ENCODE data around the gene ATP8B3. TPM values are rescaled to one million over a fixed set of nuclear protein-coding genes. Genes with fewer than 3 reads are reported as not detected.
A peak's percentile ranks its signal among the peaks of the same experiment; 100 is the strongest.

Gene ATP8B3
- total and polyA plus RNA-seq, 8 donors, result 0.89 to 2.5 (median 1.5) TPM

- DNase-seq (peak in 1 of 4 donors; percentile 72), ATAC-seq (no peak)
- Histone ChIP-seq H3K27ac (no peak overlapping the region), H3K4me3 (no peak overlapping the region), H3K36me3 (peaks cover 0 to 73% of the 10 kb centered on the region in 2 donors), H3K27me3 (no peaks in the 10 kb centered on the region), H3K4me1 (peaks cover 9 to 16% of the 10 kb centered on the region in 2 donors), H3K9me3 (no peaks in the 10 kb centered on the region)
- no peak for TF ChIP-seq CTCF (IDR thresholded peaks at IDR 0.05)
- intact Hi-C loops (cut with DNase I), result no loop called here
Observed at GRCh38 chr19:1816530-1817298, 4.6 kb upstream of the ATP8B3 start.

- Histone ChIP-seq H3K4me3 (no peak overlapping the region), H3K9me3 (no peaks in the 10 kb centered on the region), H3K27me3 (no peaks in the 10 kb centered on the region), H3K36me3 (peaks cover 0 to 64% of the 10 kb centered on the region in 2 donors), H3K27ac (no peak overlapping the region), H3K4me1 (peaks cover 11 to 21% of the 10 kb centered on the region in 2 donors)
- ATAC-seq, result no peak
- TF ChIP-seq CTCF (IDR thresholded peaks at IDR 0.05), result no peak
- DNase-seq, result peak in 1 of 4 donors; percentile 72
- intact Hi-C loops (cut with DNase I), result no loop called here
Observed at GRCh38 chr19:1815605-1816529, 3.8 kb upstream of the ATP8B3 start.

- no peaks in the 10 kb centered on the region for H3K27me3 ChIP-seq
- ATAC-seq (no peak), DNase-seq (peak in 1 of 4 donors; percentile 68)
- peaks cover 0 to 56% of the 10 kb centered on the region in 2 donors for H3K36me3 ChIP-seq
- peaks cover 11 to 21% of the 10 kb centered on the region in 2 donors for H3K4me1 ChIP-seq
- H3K27ac ChIP-seq, result no peak overlapping the region
- intact Hi-C loops (cut with DNase I), result no loop called here
- TF ChIP-seq CTCF (IDR thresholded peaks at IDR 0.05), result no peak
- H3K4me3 ChIP-seq, result no peak overlapping the region
- H3K9me3 ChIP-seq, result no peaks in the 10 kb centered on the region
Observed at GRCh38 chr19:1814833-1815604, 2.9 kb upstream of the ATP8B3 start.

GRCh38 chr19:1814391-1814790 lies 2.3 kb upstream of the ATP8B3 start:
- no peak for TF ChIP-seq CTCF (IDR thresholded peaks at IDR 0.05)
- Histone ChIP-seq H3K9me3 (no peaks in the 10 kb centered on the region), H3K27ac (no peak overlapping the region), H3K27me3 (no peaks in the 10 kb centered on the region), H3K36me3 (peaks cover 0 to 50% of the 10 kb centered on the region in 2 donors), H3K4me3 (no peak overlapping the region), H3K4me1 (peaks cover 11 to 21% of the 10 kb centered on the region in 2 donors)
- intact Hi-C loops (cut with DNase I), result no loop called here
- DNase-seq (no peak), ATAC-seq (no peak)
